H9 (cell line): Measurements from ENCODE around the gene MAGI3. TPM values are rescaled to one million over a fixed set of nuclear protein-coding genes. Genes with fewer than 3 reads are reported as not detected.

Experiments used
- DNase-seq: peaks from one replicate; pipeline ENCODE4 v3.0.0-alpha.2; 2017
- H2AFZ ChIP-seq: one replicate; pipeline ENCODE4 v1.6.1; 2013; ENCODE audit warnings: mild to moderate bottlenecking, low read length, control low read depth, moderate library complexity
- H2AK5ac ChIP-seq: 2 replicates; pipeline ENCODE4 v1.6.1; 2013; ENCODE audit warnings: low read length, control low read depth, mixed read lengths; ENCODE audit not compliant: insufficient read length
- H2BK120ac ChIP-seq: one replicate; pipeline ENCODE4 v1.6.1; 2013; ENCODE audit warnings: low read depth, mild to moderate bottlenecking, low read length, control low read depth, inconsistent platforms; ENCODE audit not compliant: poor library complexity, severe bottlenecking
- H2BK12ac ChIP-seq: 2 replicates; pipeline ENCODE4 v1.6.1; 2013; ENCODE audit warnings: low read length, control low read depth, mixed read lengths, low read depth; ENCODE audit not compliant: insufficient read length
- H2BK15ac ChIP-seq: 2 replicates; pipeline ENCODE4 v1.6.1; 2013; ENCODE audit warnings: low read depth, low read length, control low read depth
- H2BK20ac ChIP-seq: one replicate; pipeline ENCODE4 v1.6.1; 2013; ENCODE audit warnings: low read depth, mild to moderate bottlenecking, low read length, control low read depth, inconsistent platforms; ENCODE audit not compliant: poor library complexity, severe bottlenecking
- H2BK5ac ChIP-seq: 2 replicates; pipeline ENCODE4 v1.6.1; 2013; ENCODE audit warnings: low read length, control low read depth, mixed read lengths; ENCODE audit not compliant: insufficient read length
- H3K14ac ChIP-seq: 2 replicates; pipeline ENCODE4 v1.6.1; 2013; ENCODE audit warnings: low read length, control low read depth; ENCODE audit not compliant: insufficient read depth
- H3K18ac ChIP-seq: 2 replicates; pipeline ENCODE4 v1.6.1; 2013; ENCODE audit warnings: low read depth, mild to moderate bottlenecking, mixed read lengths, low read length, control low read depth; ENCODE audit not compliant: insufficient read length
- H3K23ac ChIP-seq: 2 replicates; pipeline ENCODE4 v1.6.1; 2013; ENCODE audit warnings: low read length, control low read depth, mixed read lengths, low read depth; ENCODE audit not compliant: insufficient read length
- H3K23me2 ChIP-seq: 2 replicates; pipeline ENCODE4 v1.6.1; 2013; ENCODE audit warnings: low read depth, mild to moderate bottlenecking, mixed read lengths, low read length, control low read depth; ENCODE audit not compliant: insufficient read length, poor library complexity, severe bottlenecking
- H3K27ac ChIP-seq: 2 replicates; pipeline ENCODE4 v1.5.1; 2013; ENCODE audit warnings: low read length, control low read depth, mixed read lengths, low read depth; ENCODE audit not compliant: insufficient read length
- H3K27me3 ChIP-seq: 2 replicates; pipeline ENCODE4 v1.6.1; 2013; ENCODE audit warnings: low read length, control low read depth, inconsistent platforms; ENCODE audit not compliant: insufficient read depth
- H3K4ac ChIP-seq: 2 replicates; pipeline ENCODE4 v1.6.1; 2013; ENCODE audit warnings: low read depth, mild to moderate bottlenecking, control low read depth, inconsistent platforms, low read length, moderate library complexity
- H3K4me1 ChIP-seq: 2 replicates; pipeline ENCODE4 v1.6.1; 2013; ENCODE audit warnings: low read length, control low read depth, inconsistent platforms; ENCODE audit not compliant: insufficient read depth
- H3K4me2 ChIP-seq: 2 replicates; pipeline ENCODE4 v1.6.1; 2013; ENCODE audit warnings: low read length, control low read depth, mixed read lengths; ENCODE audit not compliant: insufficient read length, insufficient read depth
- H3K56ac ChIP-seq: 2 replicates; pipeline ENCODE4 v1.6.1; 2013; ENCODE audit warnings: low read depth, mild to moderate bottlenecking, mixed read lengths, low read length, control low read depth; ENCODE audit not compliant: insufficient read length
- H3K79me1 ChIP-seq: 2 replicates; pipeline ENCODE4 v1.6.1; 2013; ENCODE audit warnings: low read depth, mild to moderate bottlenecking, moderate library complexity, low read length, control low read depth, inconsistent platforms; ENCODE audit not compliant: insufficient read depth, poor library complexity, severe bottlenecking
- H3K79me2 ChIP-seq: 2 replicates; pipeline ENCODE4 v1.6.1; 2013; ENCODE audit warnings: low read length, control low read depth, inconsistent platforms; ENCODE audit not compliant: insufficient read depth
- H3K9ac ChIP-seq: 2 replicates; pipeline ENCODE4 v1.6.1; 2013; ENCODE audit warnings: low read length, control low read depth, mixed read lengths; ENCODE audit not compliant: insufficient read length; ENCODE audit errors: extremely low read depth
- H3K9me3 ChIP-seq: one replicate; pipeline ENCODE4 v1.6.1; 2013; ENCODE audit warnings: low read depth, low read length, inconsistent platforms; ENCODE audit not compliant: control insufficient read depth
- H3T11ph ChIP-seq: one replicate; pipeline ENCODE4 v1.6.1; 2013; ENCODE audit warnings: mild to moderate bottlenecking, low read length, control low read depth, inconsistent platforms
- H4K20me1 ChIP-seq: one replicate; pipeline ENCODE4 v1.6.1; 2013; ENCODE audit not compliant: control insufficient read depth, insufficient read length, insufficient read depth
- H4K5ac ChIP-seq: 2 replicates; pipeline ENCODE4 v1.6.1; 2013; ENCODE audit warnings: low read depth, mild to moderate bottlenecking, mixed read lengths, low read length, control low read depth; ENCODE audit not compliant: insufficient read length
- H4K8ac ChIP-seq: replicated peaks from 2 replicates; pipeline ENCODE4 v1.6.1; 2013; ENCODE audit warnings: low read length, control low read depth, mixed read lengths, low read depth; ENCODE audit not compliant: insufficient read length
- H4K91ac ChIP-seq: 2 replicates; pipeline ENCODE4 v1.6.1; 2013; ENCODE audit warnings: low read depth, mild to moderate bottlenecking, moderate library complexity, mixed read lengths, low read length, control low read depth; ENCODE audit not compliant: insufficient read length
- H3K27ac Mint-ChIP-seq, 3 experiments: 2 replicates in 2 of 3; 3 replicates in 1 of 3; pipeline ENCODE4 v1.8.0; 2020 to 2021; ENCODE audit warnings: mixed read lengths in 3 of 3, mild to moderate bottlenecking in 1 of 3, moderate library complexity in 1 of 3
- H3K27me3 Mint-ChIP-seq: 2 replicates; pipeline ENCODE4 v1.8.0; 2021; ENCODE audit warnings: low read depth, mild to moderate bottlenecking, moderate library complexity, mixed read lengths
- H3K36me3 Mint-ChIP-seq, 3 experiments: 2 replicates in 2 of 3; 3 replicates in 1 of 3; pipeline ENCODE4 v1.8.0; 2020 to 2021; ENCODE audit warnings: low read depth in 3 of 3, mixed read lengths in 3 of 3; ENCODE audit not compliant: insufficient read depth in 1 of 3
- H3K4me1 Mint-ChIP-seq, 2 experiments: 2 replicates each; pipeline ENCODE4 v1.8.0; 2020; ENCODE audit warnings: mixed read lengths in 2 of 2
- H3K4me3 Mint-ChIP-seq, 2 experiments: 2 replicates in 1 of 2; 3 replicates in 1 of 2; pipeline ENCODE4 v1.8.0; 2020 to 2021; ENCODE audit warnings: mild to moderate bottlenecking in 2 of 2, mixed read lengths in 2 of 2, moderate library complexity in 1 of 2
- H3K9me3 Mint-ChIP-seq, 2 experiments: 2 replicates in 1 of 2; 3 replicates in 1 of 2; pipeline ENCODE4 v1.8.0; 2020; ENCODE audit warnings: mild to moderate bottlenecking in 2 of 2, mixed read lengths in 2 of 2, moderate library complexity in 1 of 2
- CTCF ChIP-seq: fragments of 200-600 bp; sonication (generic); conservative IDR thresholded peaks from 3 replicates; pipeline ENCODE4 v1.8.0; 2021; ENCODE audit warnings: antibody characterized with exemption, mild to moderate bottlenecking
- WGBS: extraction: QIAGEN DNeasy Blood & Tissue Kit; methylation state at CpG from one replicate; pipeline ENCODE4 v1.1.7; 2013; ENCODE audit warnings: missing lambda C conversion rate, low lambda C conversion rate, mixed read lengths; ENCODE audit not compliant: insufficient read length; ENCODE audit errors: extremely low coverage; 5-methylcytosine and 5-hydroxymethylcytosine counted together
- total RNA-seq: library from RNA; stranded (reverse); gene quantifications from 2 replicates; pipeline ENCODE4 v1.2.1, GENCODE V29; 2021

The MAGI3 gene
- total RNA-seq, 1 experiment from 2014 or later = 8.2 TPM

GRCh38 chr1:113534130-113534817, 144.0 kb downstream of the MAGI3 start:
- Histone ChIP-seq H2AK5ac (no peak overlapping the region), H3K27ac (no peak overlapping the region), H3K9ac (no peak overlapping the region), H3K9me3 (no peaks in the 10 kb centered on the region), H3K23ac (no peak overlapping the region), H3K4ac (no peak overlapping the region), H3K4me1 (no peaks in the 10 kb centered on the region; the same call in 1 of the 2 replicates), H3K18ac (no peak overlapping the region), H3K14ac (no peak overlapping the region), H4K20me1 (no peaks in the 10 kb centered on the region), H3K23me2 (no peaks in the 10 kb centered on the region), H3K4me2 (no peak overlapping the region), H4K5ac (no peak overlapping the region), H2BK12ac (no peak overlapping the region), H3T11ph (no peak overlapping the region), H3K79me2 (no peaks in the 10 kb centered on the region), H3K56ac (no peak overlapping the region), H2BK120ac (no peak overlapping the region), H2BK15ac (no peak overlapping the region), H2BK20ac (no peak overlapping the region), H4K91ac (no peak overlapping the region), H4K8ac (no peak overlapping the region), H2BK5ac (no peak overlapping the region), H3K79me1 (no peaks in the 10 kb centered on the region), H3K27me3 (no peaks in the 10 kb centered on the region), H2AFZ (no peak overlapping the region)
- WGBS = no CpG with 5 or more reads among the region's 4 CpGs
- peaks cover 5 to 11% of the 10 kb centered on the region in 2 experiments; a peak in 3 of 4 replicates for H3K4me1 Mint-ChIP-seq
- DNase-seq = no peak
- no peaks in the 10 kb centered on the region for H3K9me3 Mint-ChIP-seq
- no peak overlapping the region for H3K4me3 Mint-ChIP-seq
- peak overlapping the region in 1 of 3 experiments; percentile 50; a peak in 2 of 7 replicates for H3K27ac Mint-ChIP-seq
- H3K27me3 Mint-ChIP-seq = no peaks in the 10 kb centered on the region
- no peaks in the 10 kb centered on the region for H3K36me3 Mint-ChIP-seq
- no peak for TF ChIP-seq CTCF
